Muscle of leg (tissue), 9 donors: ENCODE measurements around the gene SUFU. TPM values are rescaled to one million over a fixed set of nuclear protein-coding genes. Genes with fewer than 3 reads are reported as not detected.

Experiments
- polyA plus RNA-seq, 8 donors: library from polyadenylated mRNA; unstranded; fragments of 120-200 nt; gene quantifications; one replicate each; pipeline versions ENCODE4 v1.2.1 to v1.2.3, GENCODE V29; 2013; ENCODE audit warnings: inconsistent platforms in 1 of 8, low replicate concordance in 1 of 8; ENCODE audit not compliant: insufficient read length in 8 of 8, insufficient read depth in 1 of 8
- total RNA-seq: library from RNA; stranded (reverse); fragments of 120-200 nt; gene quantifications from one replicate; pipeline ENCODE4 v1.2.4, GENCODE V29; 2013

Gene SUFU
- total and polyA plus RNA-seq, 9 donors = 5.1 to 21.5 (median 17.2) TPM

Other genes with a start within 250 kb of the SUFU start
- 13.2 TPM for gene NFKB2, start 108.3 kb upstream of the SUFU start, total RNA-seq
- 10 to 100 TPM; 14.2 to 21.2 (median 16.9) TPM for gene NFKB2, start 108.3 kb upstream of the SUFU start, polyA plus RNA-seq
- gene PSD, start 85.2 kb upstream of the SUFU start, total RNA-seq = 6.1 TPM
- gene PSD, start 85.2 kb upstream of the SUFU start, polyA plus RNA-seq = 10 to 100 TPM in 2 of 8 donors, 1 to 10 TPM in 6; 6.4 to 11.0 (median 7.2) TPM
- 5.3 TPM for gene FBXL15, start 83.1 kb upstream of the SUFU start, total RNA-seq
- gene FBXL15, start 83.1 kb upstream of the SUFU start, polyA plus RNA-seq = 1 to 10 TPM; 6.4 to 9.7 (median 7.4) TPM
- gene CUEDC2, start 71.4 kb upstream of the SUFU start, total RNA-seq = 44.9 TPM
- 10 to 100 TPM; 55.4 to 65.3 (median 62.4) TPM for gene CUEDC2, start 71.4 kb upstream of the SUFU start, polyA plus RNA-seq
- not detected for gene C10orf95, start 52.4 kb upstream of the SUFU start, total RNA-seq
- gene C10orf95, start 52.4 kb upstream of the SUFU start, polyA plus RNA-seq = under 1 TPM in 7 of 8 donors, not detected in 1; 0.14 to 0.41 (median 0.27) TPM
- 64.4 TPM for gene ACTR1A, start 1.3 kb upstream of the SUFU start, total RNA-seq
- 10 to 100 TPM; 72.5 to 85.5 (median 80.2) TPM for gene ACTR1A, start 1.3 kb upstream of the SUFU start, polyA plus RNA-seq
- 35.2 TPM for gene TRIM8, start 140.5 kb downstream of the SUFU start, total RNA-seq
- 10 to 100 TPM; 71.1 to 96.6 (median 80.3) TPM for gene TRIM8, start 140.5 kb downstream of the SUFU start, polyA plus RNA-seq
- 7.6 TPM for gene ARL3, start 210.4 kb downstream of the SUFU start, total RNA-seq
- 10 to 100 TPM; 12.3 to 15.8 (median 14.0) TPM for gene ARL3, start 210.4 kb downstream of the SUFU start, polyA plus RNA-seq
- gene SFXN2, start 210.7 kb downstream of the SUFU start, total RNA-seq = 6.6 TPM
- gene SFXN2, start 210.7 kb downstream of the SUFU start, polyA plus RNA-seq = 1 to 10 TPM; 4.2 to 7.4 (median 6.1) TPM
- gene WBP1L, start 240.0 kb downstream of the SUFU start, total RNA-seq = 30.7 TPM
- 10 to 100 TPM; 35.9 to 57.3 (median 48.9) TPM for gene WBP1L, start 240.0 kb downstream of the SUFU start, polyA plus RNA-seq